GM12878 (cell line): Measurements from ENCODE around the gene TBX5. TPM values are rescaled to one million over a fixed set of nuclear protein-coding genes. Genes with fewer than 3 reads are reported as not detected.

ENCODE experiments used
- ATAC-seq: fragments of 200-7000 bp; cut with Tn5 transposase; 3 replicates; pipeline ENCODE4 v1.9.1; 2020; ENCODE audit warnings: mild to moderate bottlenecking, moderate library complexity
- BruUV-seq: library from RNA; stranded (reverse); fragments of 400-500 nt; replicated peaks from 2 replicates; lab custom pipeline; 2021; lab: Mats Ljungman, UMichigan
- CTCF ChIA-PET: fragments of 300-600 bp; sonication (Branson Sonifier 250); formaldehyde crosslinking; extraction: SDS; loops from one replicate; lab custom pipeline; 2021; ENCODE audit warnings: inconsistent platforms; lab: Yijun Ruan, JAX
- POLR2A ChIA-PET: fragments of 350-600 bp; formaldehyde crosslinking; extraction: SDS; loops from one replicate; lab custom pipeline; 2021; ENCODE audit warnings: inconsistent platforms; lab: Charles Lee
- RAD21 ChIA-PET: fragments of 300-600 bp; sonication (Branson Sonifier 250); formaldehyde crosslinking; loops from one replicate; lab custom pipeline; 2023; ENCODE audit warnings: antibody characterized with exemption; ENCODE audit not compliant: unreplicated experiment; lab: Charles Lee
- SMC1A ChIA-PET: fragments of 300-600 bp; sonication (Branson Sonifier 250); formaldehyde crosslinking; loops from one replicate; lab custom pipeline; 2023; ENCODE audit not compliant: unreplicated experiment, uncharacterized antibody; lab: Charles Lee
- DNase-seq: peaks from one replicate; pipeline ENCODE4 v3.0.0-alpha.2; 2011; ENCODE audit warnings: low read depth, low spot score
- FAIRE-seq: peaks from 3 replicates; lab custom pipeline; 2011; peaks lifted over from hg19 to GRCh38; lab: Jason Lieb, UNC
- H2AFZ ChIP-seq: 2 replicates; pipeline ENCODE4 v1.6.0; 2011; ENCODE audit warnings: low read depth, low read length, control low read depth; ENCODE audit not compliant: control insufficient read depth
- H3K27ac ChIP-seq: 2 replicates; pipeline ENCODE4 v1.5.1; 2011; ENCODE audit warnings: control low read depth; ENCODE audit not compliant: control insufficient read depth, insufficient read depth
- H3K27me3 ChIP-seq, 2 experiments: replicated peaks in 1 of 2; 2 replicates each; pipeline versions ENCODE4 v1.6.0 to v1.6.1; 2011; ENCODE audit warnings: low read length in 1 of 2; ENCODE audit not compliant: control insufficient read depth in 2 of 2, insufficient read depth in 2 of 2
- H3K36me3 ChIP-seq, 2 experiments: 2 replicates each; pipeline ENCODE4 v1.5.1; 2011; ENCODE audit warnings: low read length in 1 of 2; ENCODE audit not compliant: control insufficient read depth in 2 of 2, insufficient read depth in 2 of 2
- H3K4me1 ChIP-seq: 2 replicates; pipeline ENCODE4 v1.6.1; 2011; ENCODE audit warnings: mild to moderate bottlenecking, low read length, moderate library complexity, mixed read lengths; ENCODE audit not compliant: control insufficient read depth, insufficient read depth
- H3K4me2 ChIP-seq: 2 replicates; pipeline ENCODE4 v1.6.0; 2011; ENCODE audit warnings: control low read depth; ENCODE audit not compliant: control insufficient read depth, insufficient read depth
- H3K4me3 ChIP-seq: fragments of 200-600 bp; sonication (generic); 2 replicates; pipeline ENCODE4 v1.5.1; 2016
- H3K79me2 ChIP-seq: 2 replicates; pipeline ENCODE4 v1.6.0; 2011; ENCODE audit warnings: low read length; ENCODE audit not compliant: control insufficient read depth, insufficient read depth
- H3K9ac ChIP-seq: 2 replicates; pipeline ENCODE4 v1.8.0; 2011; ENCODE audit warnings: low read length, control low read depth, mixed read lengths; ENCODE audit not compliant: control insufficient read depth, insufficient read depth
- H3K9me3 ChIP-seq: replicated peaks from 3 replicates; pipeline ENCODE4 v1.5.1; 2011; ENCODE audit warnings: mild to moderate bottlenecking, low read length; ENCODE audit not compliant: control insufficient read depth, insufficient read depth
- H4K20me1 ChIP-seq: 2 replicates; pipeline ENCODE4 v1.6.0; 2011; ENCODE audit not compliant: control insufficient read depth, insufficient read depth
- BCLAF1 ChIP-seq: fragments of 450-650 bp; IDR thresholded peaks from 2 replicates; pipeline ENCODE4 v1.6.1; 2017; ENCODE audit warnings: antibody characterized with exemption, mild to moderate bottlenecking, moderate library complexity
- CBFB ChIP-seq: IDR thresholded peaks from 2 replicates; pipeline ENCODE4 v1.6.1; 2016; ENCODE audit warnings: antibody characterized with exemption, low read depth
- CEBPZ ChIP-seq: fragments of 150-350 bp; IDR thresholded peaks from 2 replicates; pipeline ENCODE4 v1.6.1; 2016; ENCODE audit warnings: low read depth, low read length
- CREB1 ChIP-seq: IDR thresholded peaks from 2 replicates; pipeline ENCODE4 v1.6.1; 2012; ENCODE audit warnings: low read depth, mild to moderate bottlenecking, inconsistent platforms
- ETV6 ChIP-seq, 2 experiments: fragments of 450-650 bp in 1 of 2; IDR thresholded peaks in 1 of 2; conservative IDR thresholded peaks in 1 of 2; 2 replicates each; pipeline ENCODE4 v1.6.1; 2014; ENCODE audit warnings: antibody characterized with exemption in 1 of 2, borderline replicate concordance in 1 of 2, low read depth in 1 of 2, mild to moderate bottlenecking in 1 of 2, moderate library complexity in 1 of 2
- FOXM1 ChIP-seq: IDR thresholded peaks from 2 replicates; pipeline ENCODE4 v1.6.1; 2012; ENCODE audit warnings: low read depth, mild to moderate bottlenecking, inconsistent platforms, low read length, moderate library complexity
- IKZF2 ChIP-seq, 2 experiments: fragments of 450-650 bp; IDR thresholded peaks; 2 replicates each; pipeline ENCODE4 v1.6.1; 2017; ENCODE audit warnings: mild to moderate bottlenecking in 2 of 2, moderate library complexity in 2 of 2
- JUND ChIP-seq: IDR thresholded peaks from 2 replicates; pipeline ENCODE4 v1.6.1; 2012; ENCODE audit warnings: low read depth, mild to moderate bottlenecking, low read length, improper control_type of control experiment, moderate library complexity
- MXI1 ChIP-seq: fragments of 150-350 bp; IDR thresholded peaks from 2 replicates; pipeline ENCODE4 v1.6.1; 2011; ENCODE audit warnings: low read depth, mild to moderate bottlenecking, inconsistent platforms, low read length, improper control_type of control experiment
- STAT1 ChIP-seq: fragments of 450-650 bp; conservative IDR thresholded peaks from 2 replicates; pipeline ENCODE4 v1.6.1; 2014; ENCODE audit warnings: antibody characterized with exemption, mild to moderate bottlenecking
- TARDBP ChIP-seq: IDR thresholded peaks from 2 replicates; pipeline ENCODE4 v1.6.1; 2016; ENCODE audit warnings: borderline replicate concordance
- ZSCAN29 ChIP-seq: fragments of 450-650 bp; IDR thresholded peaks from 2 replicates; pipeline ENCODE4 v1.6.1; 2017; ENCODE audit warnings: mild to moderate bottlenecking, moderate library complexity
- WGBS: methylation state at CpG from one replicate; pipeline ENCODE4 v1.1.6; 2016; ENCODE audit warnings: low lambda C conversion rate; ENCODE audit not compliant: insufficient replicate concordance, insufficient coverage; ENCODE audit errors: missing lambda C conversion rate; 5-methylcytosine and 5-hydroxymethylcytosine counted together
- in situ Hi-C: fragments of 300-500 bp; cut with MboI; formaldehyde crosslinking; loops from 9 replicates; pipeline ENCODE4 v1.14.3; 2018; ENCODE audit warnings: mixed read lengths
- intact Hi-C: fragments of 100-400 bp; cut with micrococcal nuclease; formaldehyde crosslinking; loops from one replicate; pipeline ENCODE4 v1.14.2; 2022; ENCODE audit not compliant: unreplicated experiment
- polyA plus RNA-seq, 11 experiments: library from polyadenylated mRNA; depleted of rRNA in 4 of 11; unstranded in 6 of 11; stranded (reverse) in 5 of 11; fragments of >200 nt; fragmentation: Nextera tagmentation in 4 of 11; fragmentation: Illumina TruSeq in 1 of 11; extraction: Ambion mirVana in 4 of 11; extraction: Trizol in 1 of 11; gene quantifications; 1 replicate in 1 of 11; 2 replicates in 10 of 11; pipeline versions ENCODE4 v1.2.1 to v1.2.3, GENCODE V29; 2011 to 2016; ENCODE audit warnings: inconsistent platforms in 2 of 11, missing spikeins in 2 of 11, low read depth in 1 of 11
- total RNA-seq, 4 experiments: library from RNA; depleted of rRNA in 3 of 4; stranded (reverse); fragments of >200 nt in 3 of 4; fragmentation: Illumina TruSeq in 1 of 4; extraction: Trizol in 1 of 4; gene quantifications; 2 replicates each; pipeline versions ENCODE4 v1.2.1 to v1.2.3, GENCODE V29; 2013 to 2021

The TBX5 gene
- total and polyA plus RNA-seq, 10 of the 15 experiments (the other 5 are each of a cell fraction or from before 2014, with no cell fraction given), result 0.04 TPM; not detected in 9

- TF ChIP-seq BCLAF1 (no peak), JUND (no peak), FOXM1 (no peak), CEBPZ (no peak), MXI1 (no peak), CBFB (no peak)
These were observed 66.3 kb downstream of the TBX5 start (continued) for GRCh38 chr12:114339626-114340025.

- Histone ChIP-seq H3K9me3 (no peaks in the 10 kb centered on the region), H3K27ac (no peak overlapping the region), H3K4me3 (no peak overlapping the region), H2AFZ (no peak overlapping the region), H4K20me1 (no peaks in the 10 kb centered on the region), H3K4me1 (no peaks in the 10 kb centered on the region), H3K4me2 (no peak overlapping the region), H3K9ac (no peak overlapping the region), H3K27me3 (no peaks in the 10 kb centered on the region), H3K36me3 (no peaks in the 10 kb centered on the region), H3K79me2 (no peaks in the 10 kb centered on the region)
- WGBS, result 25% methylated on average over 5 of the region's 5 CpGs
- in situ Hi-C loops, result no loop called here
- intact Hi-C loops, result no loop called here
- BruUV-seq, result no TSS peak
- TF ChIP-seq ZSCAN29, result no peak
- TF ChIP-seq IKZF2 (IDR thresholded peaks at IDR 0.05), result no peak
- no peak for TF ChIP-seq STAT1
- no peak for TF ChIP-seq ETV6 (conservative IDR thresholded peaks at IDR 0.05 in 1 of 2, IDR thresholded peaks at IDR 0.05 in 1 of 2; ENCODE audit: borderline replicate concordance in 1 of 2, low read depth in 1 of 2)
- no peak for TF ChIP-seq CREB1
- no peak for TF ChIP-seq TARDBP
- ChIA-PET SMC1A (no interaction called here), POLR2A (no interaction called here), RAD21 (no interaction called here), CTCF (no interaction called here)
- ATAC-seq (no peak), DNase-seq (no peak), FAIRE-seq (no peak)
These were observed 70.3 kb downstream of the TBX5 start for GRCh38 chr12:114335607-114336006.
